Muscle layer of duodenum (tissue), 2 donors: ENCODE results near the gene UBE2E1.

Experiments
- H3K27ac ChIP-seq: one replicate; pipeline ENCODE4 v1.7.0; 2013; ENCODE audit warnings: mild to moderate bottlenecking, low read length
- H3K27me3 ChIP-seq: one replicate; pipeline ENCODE4 v1.7.0; 2013; ENCODE audit warnings: low read depth, mild to moderate bottlenecking, control low read depth, low read length
- H3K36me3 ChIP-seq, 2 donors: one replicate each; pipeline ENCODE4 v1.7.0; 2013; ENCODE audit warnings: low read length in 2 of 2, control low read depth in 1 of 2, mild to moderate bottlenecking in 1 of 2; ENCODE audit not compliant: insufficient read depth in 2 of 2, control insufficient read depth in 1 of 2
- H3K4me1 ChIP-seq, 2 donors: one replicate each; pipeline ENCODE4 v1.7.0; 2013; ENCODE audit warnings: low read length in 2 of 2, mild to moderate bottlenecking in 2 of 2, control low read depth in 1 of 2, moderate library complexity in 1 of 2; ENCODE audit not compliant: insufficient read depth in 2 of 2, control insufficient read depth in 1 of 2
- H3K4me3 ChIP-seq, 2 donors: one replicate each; pipeline ENCODE4 v1.7.0; 2013; ENCODE audit warnings: low read length in 2 of 2, low read depth in 1 of 2, mild to moderate bottlenecking in 1 of 2
- H3K9me3 ChIP-seq, 2 donors: one replicate each; pipeline ENCODE4 v1.7.0; 2013; ENCODE audit warnings: low read length in 2 of 2, control low read depth in 1 of 2, mild to moderate bottlenecking in 1 of 2; ENCODE audit not compliant: control insufficient read depth in 1 of 2
- donor health status: healthy.

Gene UBE2E1

DNA sequence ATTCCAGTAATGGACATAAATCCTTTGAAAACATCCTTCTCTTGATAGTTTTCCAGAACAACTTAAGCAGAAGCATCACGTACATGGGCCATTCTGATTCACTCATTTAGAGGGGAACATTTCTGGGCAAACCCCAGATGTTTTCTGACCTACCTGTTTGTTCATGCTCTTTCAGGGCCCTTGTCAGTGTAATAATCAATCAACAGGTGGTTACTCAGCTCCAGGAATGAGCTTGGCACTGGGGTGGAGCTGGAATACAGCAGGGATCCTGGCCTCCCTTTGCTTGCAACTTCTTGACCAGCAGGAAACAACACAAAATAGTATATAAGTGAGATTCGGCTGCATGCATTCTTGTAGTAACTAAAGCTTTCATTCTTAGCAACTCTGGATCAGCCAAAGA, 9.2 kb upstream of the UBE2E1 start:
- Histone ChIP-seq H3K27ac (no peak overlapping the region), H3K9me3 (no peaks in the 10 kb centered on the region), H3K36me3 (no peaks in the 10 kb centered on the region), H3K27me3 (no peaks in the 10 kb centered on the region), H3K4me1 (no peaks in the 10 kb centered on the region), H3K4me3 (no peak overlapping the region)

DNA sequence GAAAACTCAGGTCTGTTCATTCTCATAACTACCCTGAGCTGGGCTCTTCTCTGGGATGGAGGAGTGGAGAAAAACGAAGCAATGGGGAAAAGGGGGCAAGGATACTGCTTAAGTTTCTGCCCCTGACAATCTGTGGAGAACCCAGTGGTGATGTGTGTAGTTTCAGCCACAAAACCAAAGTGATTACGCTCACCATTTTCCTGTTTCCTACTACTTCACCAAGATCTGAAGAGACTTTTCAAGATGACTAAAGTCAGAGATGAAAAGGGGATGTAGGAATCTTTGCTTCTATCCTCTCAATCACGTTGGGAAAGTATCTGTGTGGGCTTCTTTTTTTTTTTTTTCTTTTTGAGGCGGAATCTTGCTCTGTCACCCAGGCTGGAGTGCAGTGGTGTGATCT, 8.3 kb upstream of the UBE2E1 start:
- Histone ChIP-seq H3K27me3 (no peaks in the 10 kb centered on the region), H3K4me3 (no peak overlapping the region), H3K9me3 (no peaks in the 10 kb centered on the region), H3K27ac (no peak overlapping the region), H3K36me3 (no peaks in the 10 kb centered on the region), H3K4me1 (no peaks in the 10 kb centered on the region)

GRCh38 chr3:23798456-23798855, 7.3 kb upstream of the UBE2E1 start:
- Histone ChIP-seq H3K4me3 (no peak overlapping the region), H3K4me1 (no peaks in the 10 kb centered on the region), H3K27ac (no peak overlapping the region), H3K9me3 (no peaks in the 10 kb centered on the region), H3K36me3 (no peaks in the 10 kb centered on the region), H3K27me3 (no peaks in the 10 kb centered on the region)

GRCh38 chr3:23798876-23799275, 6.9 kb upstream of the UBE2E1 start:
- no peak overlapping the region for H3K4me3 ChIP-seq
- no peaks in the 10 kb centered on the region for H3K36me3 ChIP-seq
- no peaks in the 10 kb centered on the region for H3K27me3 ChIP-seq
- no peak overlapping the region for H3K27ac ChIP-seq
- no peaks in the 10 kb centered on the region for H3K4me1 ChIP-seq
- H3K9me3 ChIP-seq: no peaks in the 10 kb centered on the region

- Histone ChIP-seq H3K36me3 (no peaks in the 10 kb centered on the region), H3K27me3 (no peaks in the 10 kb centered on the region), H3K4me3 (no peak overlapping the region), H3K4me1 (no peaks in the 10 kb centered on the region), H3K9me3 (no peaks in the 10 kb centered on the region), H3K27ac (no peak overlapping the region)
Observed at GRCh38 chr3:23800731-23801130, 5.0 kb upstream of the UBE2E1 start.

DNA sequence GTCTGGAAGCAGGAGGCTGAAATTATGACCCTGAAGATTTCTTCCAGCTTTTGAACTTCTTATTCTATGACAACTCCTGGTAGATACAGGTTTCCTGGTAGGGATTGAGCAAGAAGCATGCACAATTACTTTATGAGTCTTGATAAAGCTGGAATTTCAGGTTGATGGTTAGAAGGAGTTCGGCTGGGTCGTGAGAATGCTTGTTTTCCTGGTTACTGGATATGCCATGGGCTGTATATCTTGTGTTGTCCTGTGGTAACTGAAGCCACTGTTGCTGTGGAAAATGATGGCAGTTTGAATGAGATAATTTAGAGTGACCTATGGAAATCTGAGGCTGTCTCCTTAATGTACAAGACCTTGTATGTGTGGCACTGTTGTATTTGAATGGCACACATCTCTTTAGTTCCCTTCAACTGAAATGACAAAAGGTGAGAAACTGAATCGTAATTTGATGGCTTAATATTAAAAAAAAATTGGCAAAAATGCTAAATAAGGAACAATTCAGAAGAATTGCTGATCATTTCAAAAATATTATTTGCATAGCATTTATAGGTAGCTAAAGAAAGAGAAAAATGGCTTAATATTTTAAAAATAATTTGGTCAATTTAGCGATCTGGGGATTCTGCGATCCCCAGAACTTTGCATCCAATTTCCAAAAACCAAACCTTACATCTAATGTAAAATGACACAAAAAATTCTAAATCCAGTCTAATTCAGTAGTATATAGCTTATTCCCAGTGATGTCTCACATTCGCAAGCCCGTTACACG, 1.1 kb upstream of the UBE2E1 start:
- H3K9me3 ChIP-seq: no peaks in the 10 kb centered on the region
- H3K27me3 ChIP-seq: no peaks in the 10 kb centered on the region
- peak overlapping the region in 1 of 2 donors; percentile 51 for H3K4me3 ChIP-seq
- no peak overlapping the region for H3K27ac ChIP-seq
- no peaks in the 10 kb centered on the region for H3K36me3 ChIP-seq
- H3K4me1 ChIP-seq: peaks cover 6 to 10% of the 10 kb centered on the region in 2 donors

DNA sequence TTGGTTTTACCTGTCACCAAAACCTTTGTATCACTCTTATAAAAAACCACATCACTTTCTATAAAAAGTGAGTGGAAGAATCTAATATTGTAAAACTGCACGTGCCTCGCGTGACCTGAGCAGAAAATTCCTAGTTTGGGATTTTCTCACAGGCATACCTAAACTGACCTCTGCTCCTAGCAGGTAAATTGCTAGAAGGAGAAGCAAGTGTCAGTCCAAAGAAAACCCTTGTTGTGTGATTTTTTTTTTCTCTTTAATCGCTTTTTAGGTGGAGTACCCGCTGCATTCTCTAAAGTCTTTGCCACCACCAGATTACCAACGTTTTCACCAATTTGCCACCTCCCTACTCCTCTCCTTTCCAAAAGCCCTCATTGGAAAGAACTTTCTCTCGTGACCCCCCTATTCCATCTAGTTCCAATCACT, 534 bp upstream of the UBE2E1 start:
- H3K27me3 ChIP-seq: no peaks in the 10 kb centered on the region
- H3K4me3 ChIP-seq: peak overlapping the region; percentile 51 to 89
- peaks cover 6 to 12% of the 10 kb centered on the region in 2 donors for H3K4me1 ChIP-seq
- H3K36me3 ChIP-seq: no peaks in the 10 kb centered on the region
- H3K27ac ChIP-seq: no peak overlapping the region
- no peaks in the 10 kb centered on the region for H3K9me3 ChIP-seq

- peaks cover 9 to 20% of the 10 kb centered on the region in 2 donors for H3K4me1 ChIP-seq
- H3K4me3 ChIP-seq: peak overlapping the region; percentile 68 to 89
- peak overlapping the region; percentile 42 for H3K27ac ChIP-seq
- H3K36me3 ChIP-seq: no peaks in the 10 kb centered on the region
- H3K9me3 ChIP-seq: no peaks in the 10 kb centered on the region
- H3K27me3 ChIP-seq: no peaks in the 10 kb centered on the region
Observed at GRCh38 chr3:23806534-23807423, 1.0 kb downstream of the UBE2E1 start.

DNA sequence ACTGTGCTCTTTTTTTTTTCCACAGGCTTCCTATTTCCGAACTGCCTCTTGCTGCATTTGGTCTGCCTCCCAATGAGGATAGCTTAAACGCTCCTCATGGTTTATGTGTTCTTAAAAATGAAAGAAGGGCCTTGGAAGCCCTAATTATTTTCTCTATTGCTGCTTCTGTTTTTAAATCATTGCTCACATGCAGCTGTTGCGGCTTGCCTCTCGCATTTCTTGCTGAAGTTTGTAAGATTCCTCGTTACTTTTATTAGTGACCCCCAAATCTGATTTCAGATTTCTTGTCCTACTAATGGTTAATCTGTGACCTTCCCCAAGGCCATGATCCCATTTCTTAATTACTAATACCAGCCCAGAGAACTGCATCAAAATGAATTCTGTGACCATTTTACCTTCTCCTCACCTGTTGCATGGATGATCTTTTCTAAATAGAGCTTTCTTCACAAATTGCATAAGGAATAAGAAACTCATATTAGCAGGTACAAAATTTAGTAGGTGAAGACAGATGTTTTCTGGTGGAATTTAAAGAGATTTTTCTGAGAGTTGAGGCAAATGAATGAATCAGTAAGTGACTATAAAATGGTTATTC, 1.8 kb downstream of the UBE2E1 start:
- Histone ChIP-seq H3K4me1 (peaks cover 9 to 26% of the 10 kb centered on the region in 2 donors), H3K27ac (peak overlapping the region; percentile 42), H3K36me3 (no peaks in the 10 kb centered on the region), H3K27me3 (no peaks in the 10 kb centered on the region), H3K4me3 (peak overlapping the region; percentile 68 to 89), H3K9me3 (no peaks in the 10 kb centered on the region)

GRCh38 chr3:23808525-23808924, 2.8 kb downstream of the UBE2E1 start:
- no peak overlapping the region for H3K4me3 ChIP-seq

DNA sequence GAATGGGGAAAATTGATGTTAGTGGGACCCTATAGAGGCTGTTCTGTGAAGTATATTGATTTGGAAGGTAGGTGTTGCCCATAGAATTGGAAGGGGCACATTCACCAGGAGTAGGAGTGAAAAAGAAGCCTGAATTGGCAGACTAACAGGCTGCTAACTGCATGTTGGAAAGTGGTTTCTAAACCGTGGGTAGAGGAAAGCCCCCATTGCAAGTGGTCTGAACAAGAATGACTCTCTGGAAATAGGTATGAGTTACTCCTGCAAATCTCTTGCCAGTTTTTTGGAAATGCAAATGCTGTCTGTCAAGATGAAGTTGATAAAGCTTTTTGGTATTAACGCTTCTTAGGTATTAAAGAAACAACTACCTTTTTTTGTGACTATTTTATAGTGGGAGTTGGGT, 3.5 kb downstream of the UBE2E1 start:
- Histone ChIP-seq H3K36me3 (no peaks in the 10 kb centered on the region), H3K4me1 (peaks cover 9 to 26% of the 10 kb centered on the region in 2 donors), H3K27ac (no peak overlapping the region), H3K27me3 (no peaks in the 10 kb centered on the region), H3K4me3 (no peak overlapping the region), H3K9me3 (no peaks in the 10 kb centered on the region)

More at GRCh38 chr3:23808525-23808924, 2.8 kb downstream of the UBE2E1 start:
- Histone ChIP-seq H3K4me1 (peaks cover 9 to 26% of the 10 kb centered on the region in 2 donors), H3K27me3 (no peaks in the 10 kb centered on the region), H3K9me3 (no peaks in the 10 kb centered on the region), H3K36me3 (no peaks in the 10 kb centered on the region), H3K27ac (peak overlapping the region; percentile 42)
